ENCODE results near the gene ZKSCAN1.
A peak's percentile ranks its signal among the peaks of the same experiment; 100 is the strongest.

Gene ZKSCAN1

GRCh38 chr7:100082978-100083377, 67.6 kb downstream of the ZKSCAN1 start:
- Histone ChIP-seq H3K9me3 (ENCODE audit: control insufficient read depth, insufficient read depth, low read length) (no peaks in the 10 kb centered on the region), H4K20me1 (ENCODE audit: control insufficient read depth, insufficient read depth, low read depth, low read length) (peaks cover 11% of the 10 kb centered on the region; the same call in 1 of the 2 replicates), H3K4me3 (ENCODE audit: low read length) (peak overlapping the region; percentile 79), H3K9me2 (replicated peaks; ENCODE audit: control insufficient read depth, low read length) (no peaks in the 10 kb centered on the region), H3K27ac (ENCODE audit: low read depth, low read length) (peak overlapping the region; percentile 19), H3K79me2 (ENCODE audit: control insufficient read depth, low read length) (peaks cover 36% of the 10 kb centered on the region), H3K27me3 (ENCODE audit: control insufficient read depth, low read length) (peaks cover 7% of the 10 kb centered on the region; the same call in 1 of the 2 replicates), H3F3A (ENCODE audit: control insufficient read depth, insufficient read depth) (peaks cover 19% of the 10 kb centered on the region), H3K4me2 (ENCODE audit: low read length) (peak overlapping the region; percentile 82), H3K36me3 (ENCODE audit: control insufficient read depth, low read length) (peaks cover 12% of the 10 kb centered on the region), H3K4me1 (ENCODE audit: control insufficient read depth, low read length) (peaks cover 27% of the 10 kb centered on the region)
- TF ChIP-seq EZH2phosphoT487 (IDR thresholded peaks at IDR 0.05; ENCODE audit: borderline replicate concordance, low read length), result no peak
- no peak for TF ChIP-seq CTCF (IDR thresholded peaks at IDR 0.05; ENCODE audit: low read depth, low read length, poor library complexity, severe bottlenecking)

- TF ChIP-seq EZH2phosphoT487 (IDR thresholded peaks at IDR 0.05; ENCODE audit: borderline replicate concordance, low read length) (no peak), CTCF (IDR thresholded peaks at IDR 0.05; ENCODE audit: low read depth, low read length, poor library complexity, severe bottlenecking) (no peak)
- Histone ChIP-seq H3K9me2 (replicated peaks; ENCODE audit: control insufficient read depth, low read length) (no peaks in the 10 kb centered on the region), H3K4me1 (ENCODE audit: control insufficient read depth, low read length) (peaks cover 41% of the 10 kb centered on the region), H3K27ac (ENCODE audit: low read depth, low read length) (no peak overlapping the region), H3K9me3 (ENCODE audit: control insufficient read depth, insufficient read depth, low read length) (no peaks in the 10 kb centered on the region), H3K4me3 (ENCODE audit: low read length) (no peak overlapping the region), H3K79me2 (ENCODE audit: control insufficient read depth, low read length) (peaks cover 35% of the 10 kb centered on the region), H4K20me1 (ENCODE audit: control insufficient read depth, insufficient read depth, low read depth, low read length) (no peaks in the 10 kb centered on the region), H3K36me3 (ENCODE audit: control insufficient read depth, low read length) (peaks cover 11% of the 10 kb centered on the region), H3K27me3 (ENCODE audit: control insufficient read depth, low read length) (peaks cover 7% of the 10 kb centered on the region; the same call in 1 of the 2 replicates), H3F3A (ENCODE audit: control insufficient read depth, insufficient read depth) (peaks cover 27% of the 10 kb centered on the region), H3K4me2 (ENCODE audit: low read length) (no peak overlapping the region)
Observed at GRCh38 chr7:100085515-100085914, 70.1 kb downstream of the ZKSCAN1 start.

GRCh38 chr7:100087055-100087750, 71.8 kb downstream of the ZKSCAN1 start:
- H3K4me3 ChIP-seq (ENCODE audit: low read length), result no peak overlapping the region
- peaks cover 44% of the 10 kb centered on the region for H3F3A ChIP-seq (ENCODE audit: control insufficient read depth, insufficient read depth)
- H3K79me2 ChIP-seq (ENCODE audit: control insufficient read depth, low read length), result peaks cover 25% of the 10 kb centered on the region
- H3K4me1 ChIP-seq (ENCODE audit: control insufficient read depth, low read length), result peaks cover 39% of the 10 kb centered on the region
- peaks cover 28% of the 10 kb centered on the region for H3K36me3 ChIP-seq (ENCODE audit: control insufficient read depth, low read length)
- H3K9me2 ChIP-seq (replicated peaks; ENCODE audit: control insufficient read depth, low read length), result no peaks in the 10 kb centered on the region
- no peak overlapping the region for H3K27ac ChIP-seq (ENCODE audit: low read depth, low read length)
- no peak overlapping the region for H3K4me2 ChIP-seq (ENCODE audit: low read length)
- no peaks in the 10 kb centered on the region for H4K20me1 ChIP-seq (ENCODE audit: control insufficient read depth, insufficient read depth, low read depth, low read length)
- no peaks in the 10 kb centered on the region for H3K9me3 ChIP-seq (ENCODE audit: control insufficient read depth, insufficient read depth, low read length)
- TF ChIP-seq CTCF (IDR thresholded peaks at IDR 0.05; ENCODE audit: low read depth, low read length, poor library complexity, severe bottlenecking), result no peak
- no peak for TF ChIP-seq EZH2phosphoT487 (IDR thresholded peaks at IDR 0.05; ENCODE audit: borderline replicate concordance, low read length)
- H3K27me3 ChIP-seq (ENCODE audit: control insufficient read depth, low read length), result peaks cover 7% of the 10 kb centered on the region; the same call in 1 of the 2 replicates
